Measurements from ENCODE around the gene SDR42E2.
"Not testable (repeated sequence)": the region's sequence is repeated elsewhere in the genome, so short reads cannot be mapped to it uniquely, and the experiment has no call there.

Gene SDR42E2

DNA sequence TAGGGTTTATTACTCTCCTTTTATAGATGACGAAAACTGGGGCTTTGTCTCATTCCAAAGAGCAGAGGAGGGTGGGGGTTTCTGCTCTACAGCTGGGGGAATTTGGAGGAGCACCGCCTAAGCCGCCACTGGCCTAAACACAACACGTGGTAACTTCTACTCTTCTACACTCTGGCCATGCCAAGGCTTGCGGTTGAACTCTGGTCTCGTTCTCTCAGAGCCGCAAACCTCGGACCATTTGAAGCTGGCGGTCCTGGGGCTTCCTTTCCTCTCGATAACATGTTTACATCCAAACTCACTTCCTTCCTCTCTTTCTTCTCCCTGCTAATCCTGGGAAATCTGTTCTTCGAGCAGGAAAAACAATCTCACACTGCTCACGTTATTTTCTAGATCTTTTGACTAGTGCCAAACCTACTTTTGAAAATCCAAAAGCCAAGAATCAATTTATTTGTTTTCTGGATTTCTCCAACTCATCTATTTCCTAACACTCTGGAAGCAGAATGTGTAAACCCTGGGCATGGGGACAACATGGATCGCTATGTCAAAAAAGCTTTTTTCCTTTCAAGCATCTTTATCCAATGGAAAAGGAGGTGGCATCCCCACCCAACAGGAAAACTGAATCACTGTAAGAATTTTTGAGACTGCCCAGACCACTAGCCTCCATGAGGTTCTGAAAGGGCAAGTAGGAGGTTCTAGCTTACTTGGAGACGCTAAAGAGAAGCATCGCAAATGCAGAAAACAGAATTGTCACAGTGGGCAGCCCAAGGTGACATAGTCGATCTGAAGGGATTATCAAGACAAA is 30.2 kb downstream of the SDR42E2 start:
- DNase-seq = peak; percentile 64

DNA sequence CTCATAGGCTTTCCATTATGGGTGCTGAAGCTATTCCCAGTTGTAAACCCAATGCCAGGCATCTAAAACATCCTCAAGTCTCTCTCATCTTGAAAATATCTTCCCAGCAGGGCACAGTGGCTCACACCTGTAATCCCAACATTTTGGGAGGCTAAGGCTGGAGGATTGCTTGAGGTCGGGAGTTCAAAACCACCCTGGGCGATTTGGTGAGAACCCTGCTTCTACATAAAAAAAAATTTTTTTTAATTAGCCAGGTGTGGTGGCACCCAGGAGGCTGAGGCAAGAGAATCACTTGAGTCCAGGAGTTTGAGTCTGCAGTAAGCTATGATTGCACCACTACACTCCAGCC is 30.7 kb downstream of the SDR42E2 start:
- no peak for DNase-seq

DNA sequence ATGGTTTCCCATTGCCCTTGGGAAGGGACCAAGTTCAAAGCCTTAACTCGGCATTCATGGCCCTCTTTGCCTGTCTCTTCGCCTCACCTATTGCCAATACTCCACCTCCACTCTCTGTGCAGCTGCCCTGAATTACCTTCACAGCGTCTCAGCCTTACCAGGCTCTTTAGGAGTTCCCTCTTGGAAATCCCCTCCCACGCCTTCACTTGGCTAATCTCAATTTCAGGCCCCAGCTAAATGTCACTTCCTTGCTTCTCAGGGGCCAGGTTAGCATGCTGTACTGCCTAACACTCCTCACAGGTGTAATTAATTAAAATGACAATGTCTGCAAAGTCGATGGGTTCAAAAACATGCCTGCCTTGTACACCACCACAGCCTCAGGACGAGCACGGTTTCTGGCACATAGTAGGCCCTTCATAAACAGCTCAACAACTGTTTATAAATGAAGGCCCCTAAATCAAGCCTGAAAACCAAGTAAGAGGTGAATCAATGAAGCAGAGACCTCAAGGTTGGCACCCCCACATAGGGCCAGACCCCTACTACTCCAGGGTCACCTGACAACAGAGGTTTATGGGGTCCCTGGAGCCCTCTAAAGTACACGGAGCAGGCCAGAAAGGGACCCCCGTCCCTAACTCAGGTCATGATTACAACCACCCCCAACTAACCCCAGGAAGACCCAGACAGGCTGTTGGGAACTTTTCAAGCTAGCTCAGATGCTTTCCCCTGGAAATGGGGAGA is 32.6 kb downstream of the SDR42E2 start:
- DNase-seq = no peak

DNA sequence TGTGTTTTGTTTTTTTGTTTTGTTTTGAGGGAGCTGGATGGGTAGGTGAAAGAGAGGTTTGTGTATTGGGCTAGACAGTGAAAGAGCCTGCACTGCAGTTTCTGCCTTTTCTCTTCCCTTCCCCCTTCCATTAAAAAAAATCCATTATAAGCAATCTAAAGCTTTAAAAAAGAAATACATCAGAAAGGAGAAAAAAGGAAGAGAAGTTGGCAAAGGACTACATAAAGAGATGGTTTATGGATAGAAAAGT is 33.1 kb downstream of the SDR42E2 start:
- no peak for DNase-seq

DNA sequence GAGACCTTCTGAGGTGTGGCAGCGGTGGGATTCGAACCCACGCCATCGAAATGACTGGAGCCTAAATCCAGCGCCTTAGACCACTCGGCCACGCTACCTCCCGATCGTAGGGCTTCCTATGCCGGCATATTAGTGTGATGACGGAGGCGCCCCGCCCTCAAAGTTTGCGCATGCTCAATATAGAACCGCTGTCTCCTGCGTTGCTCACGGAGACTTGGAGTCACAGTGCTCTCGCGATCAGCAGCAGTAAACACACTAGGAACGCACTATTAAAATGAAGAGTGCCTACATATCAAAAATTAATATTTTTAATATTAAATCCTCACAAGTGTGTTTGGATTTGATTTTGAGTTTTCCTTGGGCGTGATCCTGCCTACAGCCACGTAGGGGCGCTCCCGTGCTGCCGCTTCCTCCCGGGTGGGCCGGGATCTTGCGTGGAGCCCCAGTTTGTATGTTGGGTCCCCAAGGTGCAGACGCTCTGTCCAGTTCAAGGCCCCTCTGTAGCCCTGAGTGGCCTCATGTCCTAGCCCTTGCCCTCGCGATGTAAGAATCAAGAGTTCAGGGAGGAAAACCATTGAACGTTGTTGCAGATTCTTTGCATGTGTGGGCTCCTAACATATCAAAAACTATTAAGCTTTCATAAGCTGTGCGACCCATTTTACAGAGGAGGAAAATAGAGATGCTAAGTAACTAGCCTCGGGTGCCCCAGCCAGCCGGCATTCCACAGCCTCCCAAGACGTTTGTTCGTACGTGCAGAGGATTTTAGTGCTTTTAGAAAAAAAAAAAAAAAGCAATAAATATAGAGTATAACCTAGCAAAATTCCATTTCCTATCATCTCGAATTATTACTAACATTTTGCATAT is 33.6 kb downstream of the SDR42E2 start:
- peak; percentile 80 for DNase-seq

DNA sequence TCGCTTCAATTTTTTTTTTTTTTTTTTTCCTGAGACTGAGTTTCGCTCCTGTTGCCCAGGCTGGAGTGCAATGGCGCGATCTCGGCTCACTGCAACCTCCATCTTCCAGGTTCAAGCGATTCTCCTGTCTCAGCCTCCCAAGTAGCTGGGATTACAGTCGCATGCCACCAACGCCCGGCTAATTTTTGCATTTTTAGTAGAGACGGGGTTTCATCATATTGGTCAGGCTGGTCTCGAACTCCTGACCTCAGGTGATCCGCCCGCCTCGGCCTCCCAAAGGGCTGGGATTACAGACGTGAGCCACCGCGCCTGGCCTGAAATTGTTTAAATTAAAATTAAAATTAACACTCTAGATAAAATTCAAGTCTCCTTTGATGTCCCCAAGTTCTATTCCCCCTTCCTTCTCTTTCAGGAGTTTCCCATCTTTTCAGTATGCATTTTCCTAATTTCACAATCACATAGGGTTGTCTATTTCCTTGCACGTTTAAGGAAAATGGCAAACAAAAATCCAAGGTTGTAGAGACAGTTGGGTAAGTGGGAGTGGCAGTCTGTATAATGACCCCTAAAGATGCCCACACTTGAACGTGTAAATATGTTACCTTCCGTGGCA is 34.4 kb downstream of the SDR42E2 start:
- DNase-seq = not testable (repeated sequence)

DNA sequence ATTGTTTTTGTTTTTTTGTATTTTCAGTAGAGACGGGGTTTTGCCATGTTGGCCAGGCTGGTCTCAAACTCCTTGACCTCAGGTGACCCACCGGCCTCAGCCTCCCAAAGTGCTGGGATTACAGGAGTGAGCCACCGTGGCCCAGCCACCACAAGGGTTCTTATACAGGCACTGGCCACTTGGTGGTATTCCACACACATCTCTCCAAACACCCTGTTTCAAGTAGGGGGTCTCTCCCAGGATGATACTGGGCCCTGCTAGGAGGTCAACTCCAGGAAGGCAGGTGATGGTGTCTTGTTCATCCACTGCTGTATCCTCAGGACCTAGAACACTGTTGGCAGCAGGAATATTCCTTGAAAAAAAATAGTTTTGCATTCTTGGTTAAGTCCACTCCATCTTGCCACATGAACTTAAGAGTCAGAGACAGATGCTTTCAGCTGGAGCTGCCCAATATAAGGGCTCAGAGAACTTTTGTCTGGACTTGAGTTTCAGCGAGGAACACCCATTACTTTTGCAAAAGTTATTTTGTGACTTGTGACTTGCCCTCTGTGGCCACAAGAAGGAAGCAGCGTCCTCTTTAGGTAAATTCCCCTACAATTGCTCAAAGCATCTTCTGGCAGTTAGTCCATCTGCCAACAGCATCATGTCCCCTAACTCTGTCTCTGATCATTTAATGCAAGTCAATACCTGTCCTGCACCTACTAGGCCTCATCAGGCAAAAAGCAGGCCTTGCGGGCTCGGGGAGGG is 36.4 kb downstream of the SDR42E2 start:
- DNase-seq = no peak

DNA sequence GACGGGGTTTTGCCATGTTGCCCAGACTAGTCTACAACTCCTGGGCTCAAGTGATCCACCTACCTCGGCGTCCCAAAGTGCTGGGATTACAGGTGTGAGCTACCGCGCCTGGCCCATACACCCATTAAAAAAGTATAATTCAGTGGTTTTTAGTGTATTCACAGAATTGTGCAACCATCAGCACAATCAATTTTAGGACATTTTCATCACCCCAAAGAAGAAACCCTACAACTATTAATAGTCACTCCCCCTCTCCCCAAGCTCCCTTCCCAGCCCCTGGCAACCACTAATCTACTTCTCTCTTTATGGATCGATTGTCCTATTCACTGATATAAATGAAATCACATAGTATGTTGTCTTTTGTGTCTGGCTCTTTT is 39.9 kb downstream of the SDR42E2 start:
- no peak for DNase-seq

DNA sequence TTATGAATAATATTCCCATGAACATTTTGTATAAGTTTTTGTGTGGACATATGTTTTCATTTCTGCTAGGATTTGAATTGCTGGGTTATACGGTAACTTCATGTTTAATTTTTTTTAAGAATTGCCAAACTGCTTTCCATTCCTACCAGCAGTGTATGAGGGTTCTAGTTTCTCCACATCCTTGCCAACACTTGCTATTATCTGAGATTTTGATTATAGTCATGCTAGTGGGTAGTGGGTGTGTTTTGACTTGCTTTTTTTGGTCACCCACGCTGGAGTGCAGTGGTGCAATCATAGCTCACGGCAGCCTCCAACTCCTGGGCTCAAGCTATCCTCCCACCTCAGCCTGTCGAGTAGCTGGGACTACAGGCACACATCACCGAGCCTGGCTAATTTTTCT is 40.8 kb downstream of the SDR42E2 start:
- DNase-seq = no peak

DNA sequence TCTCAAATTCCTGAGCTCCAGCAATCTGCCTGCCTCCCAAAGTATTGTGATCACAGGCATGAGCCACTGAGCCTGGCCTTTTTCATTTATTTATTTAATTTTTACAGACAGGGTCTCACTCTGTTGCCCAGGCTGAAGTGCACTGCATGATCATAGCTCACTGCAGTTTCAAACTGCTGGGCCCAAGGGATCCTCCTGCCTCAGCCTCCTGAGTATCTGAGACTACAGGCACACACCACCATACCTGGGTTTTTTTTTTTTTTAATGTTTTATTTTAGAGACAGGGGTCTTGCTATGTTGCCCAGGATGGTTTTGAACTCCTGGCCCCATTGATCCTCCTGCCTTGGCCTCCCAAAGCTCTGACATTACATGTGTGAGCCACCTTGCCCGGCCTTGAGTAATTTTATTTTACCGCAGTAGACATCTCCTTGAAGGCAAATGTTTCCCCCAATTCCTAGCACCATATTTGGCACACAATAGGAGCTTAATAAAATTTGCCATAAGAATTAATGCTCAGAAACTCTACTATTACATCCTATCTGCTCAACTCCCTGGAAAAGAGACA is 41.9 kb downstream of the SDR42E2 start:
- DNase-seq = no peak

DNA sequence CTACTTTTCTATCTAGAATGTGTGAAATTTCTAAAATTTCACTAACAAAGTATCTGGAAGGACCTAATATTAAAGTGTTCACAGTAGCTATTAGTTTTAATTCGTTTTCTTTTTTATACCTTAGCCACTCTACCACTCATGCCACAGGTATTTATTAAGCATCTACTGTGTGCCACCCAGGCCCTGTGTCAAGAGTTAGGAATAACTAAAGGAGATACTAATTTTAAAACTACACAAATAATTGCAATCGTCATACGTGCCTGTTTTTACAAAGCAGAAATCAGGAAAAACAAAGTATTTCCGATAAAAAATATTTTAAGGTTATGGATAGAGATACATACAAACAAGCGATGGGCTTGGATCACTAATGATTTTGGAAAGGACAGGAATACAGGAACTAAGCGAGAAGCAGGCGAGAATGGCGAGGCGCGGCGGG is 43.3 kb downstream of the SDR42E2 start:
- no peak for DNase-seq

DNA sequence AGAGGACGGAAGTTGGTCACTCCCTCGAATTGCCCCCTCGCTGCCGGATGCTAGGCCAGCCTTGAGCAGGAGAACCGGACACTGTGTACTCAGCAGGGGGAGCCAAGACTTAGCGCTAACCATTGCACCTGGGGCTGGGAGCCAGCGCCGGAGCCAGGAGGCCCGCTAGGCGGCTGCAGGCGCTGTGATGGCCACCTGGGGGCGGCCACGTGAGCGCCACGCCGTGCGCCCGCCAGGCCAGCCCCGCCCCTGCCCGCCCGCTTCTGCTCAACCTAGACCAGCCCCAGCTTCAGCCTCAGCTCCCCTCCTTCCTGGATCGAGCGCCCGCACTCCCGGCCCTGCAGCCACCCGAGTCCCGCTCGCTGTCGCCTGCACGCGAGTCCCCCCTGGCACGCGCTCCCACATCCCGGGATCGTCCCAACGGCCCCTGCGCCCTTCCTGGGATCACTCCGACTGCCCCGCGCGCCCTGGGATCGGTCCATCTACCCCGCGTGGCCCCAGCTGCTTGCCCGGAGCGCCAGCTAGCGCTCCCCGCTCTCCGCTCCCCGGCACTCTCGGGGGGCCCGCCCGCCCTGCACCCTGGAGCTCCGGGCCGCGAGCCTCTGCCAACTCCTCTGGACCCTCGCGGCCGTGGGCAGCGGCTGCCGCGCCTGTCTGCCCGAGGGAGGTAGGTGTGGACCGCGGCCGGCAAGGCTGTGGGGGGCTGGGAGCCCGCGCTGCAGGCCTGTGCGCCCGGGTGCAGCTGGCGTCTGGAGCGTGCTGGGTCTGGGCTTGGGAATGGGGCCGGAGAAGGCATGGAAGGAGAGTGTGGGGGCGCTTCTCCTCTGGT is 43.9 kb downstream of the SDR42E2 start, which contains the start of gene EEF2K:
EEF2K (plus strand) TSS at position 266 of the 829 bp plus-strand sequence. CDS start 19,452 bp downstream, outside the sequence.
- peak; percentile 95 for DNase-seq

DNA sequence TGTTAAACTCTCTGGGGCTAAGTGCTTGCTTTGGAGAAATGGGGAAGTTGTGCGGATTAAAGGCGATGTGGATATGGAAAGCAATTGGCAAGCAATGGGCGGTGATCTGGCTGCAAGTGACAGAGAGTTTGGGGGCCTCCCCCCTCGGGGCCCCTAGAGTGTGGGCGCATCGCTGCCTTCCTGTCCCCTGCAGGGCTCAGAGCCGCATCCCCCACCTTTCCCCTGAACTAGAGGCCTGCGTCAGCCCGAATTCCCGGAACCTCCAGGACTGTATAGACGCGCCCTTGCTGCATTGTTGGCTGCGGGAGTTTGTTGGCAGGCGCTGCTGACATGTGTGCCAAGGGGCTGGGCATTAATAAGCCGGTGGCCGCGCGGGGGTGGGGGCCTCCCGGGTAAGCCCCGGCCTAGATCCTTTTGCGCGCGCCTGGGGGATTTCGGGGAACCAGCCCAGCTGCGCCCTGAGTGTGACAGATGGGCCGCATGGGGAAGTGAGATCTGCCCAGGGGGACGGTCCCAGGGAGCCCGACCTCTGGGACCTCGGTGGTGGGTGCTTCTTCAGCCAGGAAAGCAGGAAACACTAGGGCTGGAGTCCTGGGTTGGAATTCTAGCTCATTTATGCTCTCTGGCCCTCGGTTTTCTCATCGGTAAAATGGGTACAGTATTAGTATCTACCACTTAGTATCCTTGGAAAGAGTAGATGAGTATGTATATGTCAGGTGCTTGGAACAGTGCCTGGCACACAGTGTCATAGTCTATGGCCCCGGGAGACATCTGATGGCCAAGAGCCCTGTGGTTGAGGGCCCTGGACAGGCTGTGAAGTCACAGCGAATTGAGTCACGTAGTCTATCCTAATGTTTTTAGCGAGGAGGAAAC is 44.8 kb downstream of the SDR42E2 start:
- no peak for DNase-seq

DNA sequence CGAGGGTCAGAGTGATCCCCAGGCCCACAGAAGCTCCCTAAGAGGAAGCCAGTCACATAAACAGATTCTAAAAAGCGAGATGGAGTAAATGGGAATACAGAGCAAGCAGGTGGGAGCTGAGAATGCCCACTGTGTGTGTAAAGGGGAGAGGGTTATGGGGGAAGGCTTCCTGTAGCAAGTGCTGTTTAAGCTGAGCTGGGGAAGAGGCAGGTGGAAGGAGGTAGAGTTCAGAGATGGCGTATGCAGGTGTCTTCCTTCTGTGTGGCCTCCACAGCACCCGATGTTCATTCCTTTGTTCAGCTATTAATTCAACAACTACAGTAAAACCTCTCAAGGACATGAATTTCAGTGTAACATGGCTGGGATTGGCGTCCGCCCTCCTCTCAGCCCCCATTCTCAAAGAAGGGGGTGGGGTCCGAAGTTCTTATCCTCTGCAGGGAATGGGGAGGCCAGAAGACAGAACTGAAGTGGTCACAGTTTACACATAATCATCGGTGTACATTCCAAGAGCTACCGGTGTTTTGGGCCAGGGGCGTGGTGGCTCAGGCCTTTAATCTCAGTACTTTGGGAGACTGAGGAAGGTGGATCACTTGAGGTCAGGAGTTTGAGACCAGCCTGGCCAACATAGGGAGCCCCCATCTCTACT is 45.5 kb downstream of the SDR42E2 start:
- DNase-seq = no peak

DNA sequence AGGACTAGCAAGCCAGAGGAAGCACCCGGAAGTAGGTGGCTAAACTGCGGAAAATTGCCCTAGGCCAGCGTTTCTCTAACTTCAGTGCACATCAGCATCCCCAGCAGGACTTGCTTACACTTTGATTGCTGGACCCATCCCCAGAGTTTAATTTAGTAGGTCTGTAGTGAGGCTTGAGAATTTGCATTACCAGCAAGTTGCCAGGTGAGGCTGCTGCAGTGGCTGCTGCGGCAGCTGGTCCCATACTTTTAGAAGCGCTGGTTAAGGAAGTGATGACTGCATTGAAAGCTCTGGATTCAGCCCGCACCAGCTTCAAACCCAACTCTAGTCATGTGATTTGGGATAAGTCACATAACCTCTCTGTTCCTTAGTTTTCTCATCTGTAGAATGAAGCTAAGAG is 48.0 kb downstream of the SDR42E2 start:
- no peak for DNase-seq

DNA sequence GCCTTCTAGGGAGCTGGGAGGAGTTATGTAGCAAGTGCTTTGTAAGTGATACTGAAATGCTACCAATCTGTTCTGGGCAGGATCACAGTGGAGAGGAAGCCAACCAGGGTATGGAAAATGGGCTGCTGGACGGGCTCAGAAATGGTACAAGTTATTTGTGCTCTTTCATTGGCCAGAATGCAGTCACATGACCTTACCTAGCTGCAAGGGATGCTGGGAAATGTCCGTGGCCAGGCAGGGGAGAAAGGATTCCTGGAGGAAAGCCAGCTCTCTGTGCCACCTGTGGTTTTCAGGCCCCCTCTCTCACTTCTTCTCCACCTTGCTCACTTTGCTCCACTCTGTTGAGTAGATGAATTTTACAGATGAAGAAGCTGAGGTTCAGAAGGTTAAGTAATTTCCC is 48.5 kb downstream of the SDR42E2 start:
- no peak for DNase-seq

DNA sequence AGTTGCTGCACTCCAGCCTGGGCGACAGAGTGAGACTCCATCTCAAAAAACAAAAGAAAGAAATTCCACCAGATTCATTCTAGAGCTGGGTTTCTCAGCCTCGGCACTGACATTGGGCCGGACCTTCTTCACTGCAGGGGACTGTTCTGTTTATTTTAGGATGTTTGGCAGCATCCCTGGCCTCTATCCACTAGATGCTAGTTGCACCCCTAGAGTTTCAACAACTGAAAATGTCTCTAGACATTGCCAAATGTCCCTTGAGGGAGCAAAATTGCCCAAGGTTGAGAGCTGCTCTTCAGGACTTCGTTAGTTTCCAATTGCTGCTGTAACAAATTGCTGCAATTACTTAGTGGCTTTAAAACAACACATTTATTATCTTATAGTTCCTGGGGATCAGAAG is 50.9 kb downstream of the SDR42E2 start:
- no peak for DNase-seq

DNA sequence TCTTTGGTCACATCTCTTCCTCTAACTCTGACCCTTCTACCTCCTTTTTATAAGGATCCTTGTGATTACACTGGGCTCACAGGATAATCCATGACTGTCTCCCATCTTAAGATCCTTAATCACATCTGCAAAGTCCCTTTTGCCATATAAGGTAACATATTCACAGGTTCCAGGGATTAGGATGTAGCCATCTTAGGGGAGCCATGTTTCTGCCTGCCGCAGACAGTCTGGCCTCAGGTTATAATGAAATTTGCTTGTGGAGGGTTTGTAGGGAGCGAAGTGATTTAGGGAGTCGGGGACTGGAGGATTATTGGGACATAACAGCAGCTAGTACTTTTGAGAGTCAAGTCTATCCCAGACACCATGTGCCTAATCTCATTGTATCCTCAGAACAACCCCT is 51.5 kb downstream of the SDR42E2 start:
- no peak for DNase-seq

DNA sequence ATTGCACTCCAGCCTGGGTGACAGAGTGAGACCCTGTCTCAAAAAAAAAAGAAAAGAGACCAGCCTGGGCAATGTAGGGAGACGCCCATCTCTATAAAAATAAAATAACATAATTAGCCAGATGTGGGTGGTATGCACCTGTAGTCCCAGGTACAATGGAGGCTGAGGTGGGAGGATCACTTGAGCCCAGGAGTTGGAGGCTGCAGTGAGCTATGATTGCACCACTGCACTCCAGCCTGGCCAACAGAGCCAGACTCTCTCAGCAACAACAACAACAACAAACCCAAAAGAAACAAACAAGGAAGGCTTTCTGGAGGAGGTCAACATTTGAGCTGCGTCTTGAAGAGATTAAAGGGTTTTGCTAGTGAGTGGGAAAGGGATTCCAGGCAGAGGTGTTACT is 52.1 kb downstream of the SDR42E2 start:
- DNase-seq = no peak

DNA sequence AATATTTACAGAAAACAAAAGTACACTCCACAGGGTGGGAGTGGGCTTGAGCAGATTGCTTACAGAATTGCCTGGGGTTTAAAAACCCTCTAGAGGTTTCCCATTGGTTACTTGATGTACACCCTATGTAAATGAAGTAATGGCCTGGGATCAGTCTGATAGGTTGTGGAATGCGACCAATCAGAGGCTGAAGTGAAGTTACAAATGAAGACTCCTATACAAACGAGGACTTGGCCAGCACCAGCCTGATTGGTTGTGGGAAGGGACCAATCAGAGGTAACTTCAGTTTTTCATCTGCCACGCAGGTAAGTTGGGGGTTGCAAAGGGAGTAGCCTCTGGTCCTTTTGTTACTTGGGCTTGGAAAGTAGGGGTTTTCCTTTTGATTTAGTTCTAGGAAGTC is 52.6 kb downstream of the SDR42E2 start:
- DNase-seq = no peak

Measured in amniotic stem cell (primary cell).